Myocyte (in vitro differentiated cells): Measurements from ENCODE around the gene FUT9. TPM values are rescaled to one million over a fixed set of nuclear protein-coding genes. Genes with fewer than 3 reads are reported as not detected.

Experiments used
- DNase-seq: peaks from one replicate; pipeline ENCODE4 v3.0.0-alpha.2; 2012; ENCODE audit warnings: low read depth
- total RNA-seq: library from RNA; depleted of rRNA; stranded (reverse); fragments of >200 nt; gene quantifications from 2 replicates; pipeline ENCODE4 v1.2.3, GENCODE V29; 2014

FUT9 gene
- total RNA-seq, 1 donor from 2014 or later: not detected

- DNase-seq: no peak
Observed at GRCh38 chr6:96066376-96066775, 50.6 kb downstream of the FUT9 start.

GRCh38 chr6:96073555-96073954 lies 57.8 kb downstream of the FUT9 start:
- DNase-seq: no peak

- DNase-seq: no peak
Observed at GRCh38 chr6:96074006-96074405, 58.2 kb downstream of the FUT9 start.

GRCh38 chr6:96075826-96076225 lies 60.1 kb downstream of the FUT9 start:
- no peak for DNase-seq

- no peak for DNase-seq
Observed at GRCh38 chr6:96086745-96087144, 71.0 kb downstream of the FUT9 start.

- DNase-seq: no peak
Observed at GRCh38 chr6:96089173-96089572, 73.4 kb downstream of the FUT9 start.

GRCh38 chr6:96094077-96094476 lies 78.3 kb downstream of the FUT9 start:
- DNase-seq: no peak

- DNase-seq: no peak
Observed at GRCh38 chr6:96099069-96099468, 83.3 kb downstream of the FUT9 start.

GRCh38 chr6:96101564-96101963 lies 85.8 kb downstream of the FUT9 start:
- DNase-seq: no peak

GRCh38 chr6:96104910-96105309 lies 89.1 kb downstream of the FUT9 start:
- no peak for DNase-seq

GRCh38 chr6:96110878-96111277 lies 95.1 kb downstream of the FUT9 start:
- DNase-seq: no peak

GRCh38 chr6:96116674-96117073 lies 100.9 kb downstream of the FUT9 start:
- peak; percentile 1 for DNase-seq

- no peak for DNase-seq
Observed at GRCh38 chr6:96124778-96125177, 109.0 kb downstream of the FUT9 start.

GRCh38 chr6:96138406-96138805 lies 122.6 kb downstream of the FUT9 start:
- DNase-seq: no peak

- DNase-seq: no peak
Observed at GRCh38 chr6:96142142-96142541, 126.4 kb downstream of the FUT9 start.

GRCh38 chr6:96150431-96150830 lies 134.7 kb downstream of the FUT9 start:
- DNase-seq: no peak

GRCh38 chr6:96151707-96152106 lies 135.9 kb downstream of the FUT9 start:
- no peak for DNase-seq

GRCh38 chr6:96152114-96152708 lies 136.4 kb downstream of the FUT9 start:
- no peak for DNase-seq

GRCh38 chr6:96153775-96154174 lies 138.0 kb downstream of the FUT9 start:
- DNase-seq: no peak

GRCh38 chr6:96156425-96156824 lies 140.7 kb downstream of the FUT9 start:
- DNase-seq: no peak

GRCh38 chr6:96157018-96157565 lies 141.3 kb downstream of the FUT9 start:
- no peak for DNase-seq

- no peak for DNase-seq
Observed at GRCh38 chr6:96162711-96163120, 146.9 kb downstream of the FUT9 start.

GRCh38 chr6:96164802-96165201 lies 149.0 kb downstream of the FUT9 start:
- DNase-seq: no peak

- no peak for DNase-seq
Observed at GRCh38 chr6:96171112-96171511, 155.3 kb downstream of the FUT9 start.
